ENCODE results near the gene CLSTN2.
"Not testable (repeated sequence)": the region's sequence is repeated elsewhere in the genome, so short reads cannot be mapped to it uniquely, and the experiment has no call there.

CLSTN2 gene

GRCh38 chr3:140394488-140395133 is 459.6 kb downstream of the CLSTN2 start:
- no peak for DNase-seq

GRCh38 chr3:140395134-140396075 is 460.4 kb downstream of the CLSTN2 start:
- DNase-seq, result no peak

GRCh38 chr3:140396110-140396509 is 461.1 kb downstream of the CLSTN2 start:
- DNase-seq, result no peak

- no peak for DNase-seq
Observed at GRCh38 chr3:140397847-140398246, 462.9 kb downstream of the CLSTN2 start.

GRCh38 chr3:140398387-140398786 is 463.4 kb downstream of the CLSTN2 start:
- DNase-seq, result no peak

GRCh38 chr3:140399871-140400270 is 464.9 kb downstream of the CLSTN2 start:
- no peak for DNase-seq

GRCh38 chr3:140403079-140403478 is 468.1 kb downstream of the CLSTN2 start:
- no peak for DNase-seq

- DNase-seq, result no peak
Observed at GRCh38 chr3:140403608-140404007, 468.6 kb downstream of the CLSTN2 start.

GRCh38 chr3:140406655-140407054 is 471.7 kb downstream of the CLSTN2 start:
- DNase-seq, result no peak

GRCh38 chr3:140408252-140408651 is 473.3 kb downstream of the CLSTN2 start:
- no peak for DNase-seq

- no peak for DNase-seq
Observed at GRCh38 chr3:140416666-140417065, 481.7 kb downstream of the CLSTN2 start.

- DNase-seq, result no peak
Observed at GRCh38 chr3:140420621-140421357, 485.8 kb downstream of the CLSTN2 start.

GRCh38 chr3:140421884-140422283 is 486.9 kb downstream of the CLSTN2 start:
- no peak for DNase-seq

GRCh38 chr3:140423146-140423545 is 488.2 kb downstream of the CLSTN2 start:
- no peak for DNase-seq

GRCh38 chr3:140423574-140423973 is 488.6 kb downstream of the CLSTN2 start:
- not testable (repeated sequence) for DNase-seq

GRCh38 chr3:140424211-140424610 is 489.2 kb downstream of the CLSTN2 start:
- DNase-seq, result no peak

- DNase-seq, result no peak
Observed at GRCh38 chr3:140424726-140425125, 489.7 kb downstream of the CLSTN2 start.

- DNase-seq, result no peak
Observed at GRCh38 chr3:140427786-140428185, 492.8 kb downstream of the CLSTN2 start.

- no peak for DNase-seq
Observed at GRCh38 chr3:140428380-140428779, 493.4 kb downstream of the CLSTN2 start.

- DNase-seq, result no peak
Observed at GRCh38 chr3:140429791-140430190, 494.8 kb downstream of the CLSTN2 start.

GRCh38 chr3:140430494-140430893 is 495.5 kb downstream of the CLSTN2 start:
- DNase-seq, result no peak

GRCh38 chr3:140432229-140432669 is 497.3 kb downstream of the CLSTN2 start:
- DNase-seq, result no peak

GRCh38 chr3:140433431-140433830 is 498.4 kb downstream of the CLSTN2 start:
- DNase-seq, result no peak
